T47D (cell line): ENCODE data around the gene KLF12.

ENCODE experiments used
- DNase-seq, 2 experiments: peaks; one replicate each; pipeline versions ENCODE4 v3.0.0 to v3.0.0-alpha.2; 2011 to 2012; ENCODE audit warnings: low read depth in 1 of 2, low spot score in 1 of 2
- JUND ChIP-seq: IDR thresholded peaks from 2 replicates; pipeline ENCODE4 v1.6.1; 2012; ENCODE audit warnings: low read depth
- in situ Hi-C: cut with HindIII; loops from 2 replicates; pipeline ENCODE4 v1.10.0; 2016; ENCODE audit warnings: low sequenced_read_pairs, low pct_unique_long_range_greater_than_20kb

Gene KLF12

DNA sequence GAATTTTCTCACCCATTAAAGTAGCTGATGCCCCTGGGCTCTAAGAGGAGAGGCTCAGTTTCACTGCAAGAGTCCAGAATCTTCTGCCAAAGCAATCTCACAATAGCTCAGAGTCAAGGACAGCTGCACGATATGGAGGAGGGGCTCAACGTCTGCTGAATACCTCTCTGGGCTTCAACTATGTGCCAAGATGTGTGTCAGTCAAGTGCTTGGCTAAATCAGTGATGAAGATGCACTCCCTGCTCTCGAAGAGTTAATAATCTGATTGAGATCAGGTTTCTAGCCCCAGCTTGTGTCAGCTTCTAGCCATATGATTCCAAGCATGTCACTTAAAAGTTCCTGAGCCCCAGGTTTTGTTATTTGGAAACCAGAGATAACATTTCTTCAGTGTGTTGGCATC is 46.8 kb downstream of the KLF12 start:
- no peak for TF ChIP-seq JUND
- in situ Hi-C loops = no loop called here
- DNase-seq = no peak
